GM12878 (cell line): ENCODE results near the gene TDP1.
"Not testable (repeated sequence)": the region's sequence is repeated elsewhere in the genome, so short reads cannot be mapped to it uniquely, and the experiment has no call there.

Source experiments
- CTCF ChIP-seq, 3 experiments: IDR thresholded peaks in 2 of 3; conservative IDR thresholded peaks in 1 of 3; 2 replicates each; pipeline ENCODE4 v1.5.1; 2011; ENCODE audit warnings: low read depth in 3 of 3, low read length in 3 of 3, mild to moderate bottlenecking in 3 of 3, control low read depth in 2 of 3, moderate library complexity in 2 of 3, inconsistent platforms in 1 of 3, mixed read lengths in 1 of 3; ENCODE audit not compliant: control insufficient read depth in 2 of 3, insufficient read depth in 1 of 3; ENCODE audit errors: extremely low read depth in 1 of 3
- EP300 ChIP-seq, 2 experiments: fragments of 150-350 bp in 1 of 2; IDR thresholded peaks; 2 replicates each; pipeline ENCODE4 v1.6.1; 2011 to 2012; ENCODE audit warnings: low read depth in 2 of 2, low read length in 2 of 2, borderline replicate concordance in 1 of 2, improper control_type of control experiment in 1 of 2, inconsistent platforms in 1 of 2; ENCODE audit not compliant: control insufficient read depth in 1 of 2
- MAX ChIP-seq: IDR thresholded peaks from 2 replicates; pipeline ENCODE4 v1.6.1; 2012; ENCODE audit warnings: low read depth, low read length, improper control_type of control experiment
- SUZ12 ChIP-seq: fragments of 200-600 bp; sonication (generic); IDR thresholded peaks from one replicate; pipeline ENCODE4 v1.6.1; 2018; ENCODE audit warnings: antibody characterized with exemption, mild to moderate bottlenecking; ENCODE audit not compliant: unreplicated experiment

GRCh38 chr14:90089486-90089885 is 133.8 kb downstream of the TDP1 start:
- not testable (repeated sequence) for TF ChIP-seq EP300 (IDR thresholded peaks at IDR 0.05; ENCODE audit: borderline replicate concordance in 1 of 2, control insufficient read depth in 1 of 2, low read depth in 2 of 2, low read length in 2 of 2); MAX; SUZ12; CTCF (IDR thresholded peaks at IDR 0.05 in 2 of 3, conservative IDR thresholded peaks at IDR 0.05 in 1 of 3; ENCODE audit: control insufficient read depth in 2 of 3, extremely low read depth in 1 of 3, insufficient read depth in 1 of 3, low read depth in 3 of 3, low read length in 3 of 3)
